NB4 (cell line): Measurements from ENCODE around the gene TFF1.

Experiments used
- POLR2A ChIP-seq: IDR thresholded peaks from 2 replicates; pipeline ENCODE4 v1.6.1; 2011; ENCODE audit warnings: mild to moderate bottlenecking; ENCODE audit not compliant: insufficient read length; ENCODE audit errors: extremely low read depth
- TF ChIP-seq, protein P1 (sequence below): IDR thresholded peaks from one replicate; pipeline ENCODE4 v1.5.1; 2012; ENCODE audit warnings: low read depth, low read length
- TF ChIP-seq, protein P2 (sequence below): IDR thresholded peaks from 2 replicates; pipeline ENCODE4 v1.6.1; 2011; ENCODE audit warnings: low read depth, low read length

DNA sequence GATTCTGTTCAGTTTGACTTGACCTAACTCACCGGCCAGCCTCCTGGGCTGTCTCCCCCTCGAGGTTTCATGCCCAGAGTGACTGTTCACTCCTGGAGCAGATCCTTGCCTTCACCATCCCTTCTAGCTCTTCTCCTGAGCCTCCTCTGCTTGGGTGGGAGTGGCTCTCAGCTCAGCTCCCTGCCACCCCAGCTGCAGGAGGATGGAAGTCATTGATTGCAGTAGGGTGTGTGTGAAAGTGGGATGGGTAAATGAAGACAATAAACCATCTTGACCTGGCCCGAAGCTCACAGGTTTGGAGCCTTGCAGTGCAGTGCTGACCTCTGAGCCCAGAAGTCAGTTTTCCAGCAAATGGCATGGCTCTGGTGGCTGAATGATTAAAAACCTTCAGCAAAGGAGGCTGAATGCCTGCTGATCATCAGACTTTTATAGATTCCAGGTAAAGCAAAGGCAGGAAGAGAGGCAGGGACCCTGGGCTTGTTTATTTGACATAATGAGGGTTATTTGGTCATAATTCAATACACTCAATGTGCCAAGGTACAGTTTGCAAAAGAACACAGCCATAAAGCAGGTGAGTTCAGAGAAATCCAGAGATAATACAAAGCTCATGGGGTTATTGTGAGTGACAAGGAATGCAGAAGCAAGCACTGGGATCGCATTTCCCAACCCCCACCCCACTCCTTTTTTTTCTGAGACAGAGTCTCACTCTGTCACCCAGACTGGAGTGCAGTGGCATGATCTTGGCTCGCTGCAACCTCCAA is 33.6 kb downstream of the TFF1 start:
- TF ChIP-seq, protein P1, sequence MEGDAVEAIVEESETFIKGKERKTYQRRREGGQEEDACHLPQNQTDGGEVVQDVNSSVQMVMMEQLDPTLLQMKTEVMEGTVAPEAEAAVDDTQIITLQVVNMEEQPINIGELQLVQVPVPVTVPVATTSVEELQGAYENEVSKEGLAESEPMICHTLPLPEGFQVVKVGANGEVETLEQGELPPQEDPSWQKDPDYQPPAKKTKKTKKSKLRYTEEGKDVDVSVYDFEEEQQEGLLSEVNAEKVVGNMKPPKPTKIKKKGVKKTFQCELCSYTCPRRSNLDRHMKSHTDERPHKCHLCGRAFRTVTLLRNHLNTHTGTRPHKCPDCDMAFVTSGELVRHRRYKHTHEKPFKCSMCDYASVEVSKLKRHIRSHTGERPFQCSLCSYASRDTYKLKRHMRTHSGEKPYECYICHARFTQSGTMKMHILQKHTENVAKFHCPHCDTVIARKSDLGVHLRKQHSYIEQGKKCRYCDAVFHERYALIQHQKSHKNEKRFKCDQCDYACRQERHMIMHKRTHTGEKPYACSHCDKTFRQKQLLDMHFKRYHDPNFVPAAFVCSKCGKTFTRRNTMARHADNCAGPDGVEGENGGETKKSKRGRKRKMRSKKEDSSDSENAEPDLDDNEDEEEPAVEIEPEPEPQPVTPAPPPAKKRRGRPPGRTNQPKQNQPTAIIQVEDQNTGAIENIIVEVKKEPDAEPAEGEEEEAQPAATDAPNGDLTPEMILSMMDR, result no peak
- TF ChIP-seq, protein P2, sequence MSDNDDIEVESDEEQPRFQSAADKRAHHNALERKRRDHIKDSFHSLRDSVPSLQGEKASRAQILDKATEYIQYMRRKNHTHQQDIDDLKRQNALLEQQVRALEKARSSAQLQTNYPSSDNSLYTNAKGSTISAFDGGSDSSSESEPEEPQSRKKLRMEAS, result no peak
- no peak for TF ChIP-seq POLR2A
